HG03575 (cell line): ENCODE data around the gene SGCB.

ENCODE experiments used
- ATAC-seq: cut with Tn5 transposase; IDR thresholded peaks from one replicate; pipeline ENCODE4 v1.9.1; 2021; ENCODE audit not compliant: unreplicated experiment, insufficient number of reproducible peaks, low FRiP score; ENCODE audit errors: extremely low read depth

SGCB gene

DNA sequence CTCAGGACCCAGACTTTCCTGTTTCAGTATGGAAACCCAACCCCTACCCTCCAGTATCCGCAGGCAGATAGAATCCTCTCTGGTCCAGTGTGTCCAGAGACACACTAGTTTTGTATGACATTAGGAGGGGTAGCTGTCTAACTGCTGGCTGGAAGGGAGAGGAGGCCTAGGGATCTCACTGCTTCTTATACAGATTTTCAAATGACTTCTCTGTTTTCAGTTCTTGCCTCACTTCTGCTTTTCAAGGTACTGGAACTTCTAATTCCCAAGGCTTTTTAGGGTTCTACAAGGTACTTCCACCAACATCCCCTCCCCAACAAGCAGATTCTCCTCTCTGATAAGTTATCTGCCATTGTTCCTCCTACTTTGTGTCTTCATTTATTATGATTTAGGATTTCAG lies 6.1 kb downstream of the SGCB start:
- ATAC-seq: no peak

DNA sequence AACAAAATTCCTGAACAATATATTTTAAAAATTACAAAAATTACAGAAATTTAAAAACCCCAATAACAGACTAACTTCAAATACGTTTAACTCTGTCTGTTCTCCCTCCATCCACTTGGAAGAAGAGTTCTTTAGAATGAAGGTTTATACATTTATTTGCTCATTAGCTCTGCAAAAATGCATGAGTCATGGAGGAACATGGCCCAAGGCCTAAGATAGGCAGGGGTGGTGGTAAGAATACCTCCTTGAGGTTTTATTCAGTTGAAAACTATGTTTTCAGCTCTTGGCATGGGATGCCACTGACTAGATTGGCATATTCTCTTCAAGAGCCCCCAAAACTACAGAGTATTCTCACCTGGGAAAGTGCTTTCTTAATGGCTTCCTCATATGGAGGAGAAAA lies 9.1 kb downstream of the SGCB start:
- ATAC-seq: no peak

- ATAC-seq: no peak
Observed at GRCh38 chr4:52019936-52020657, 18.0 kb downstream of the SGCB start, which contains the start of gene LRRC66. Gene LRRC66, minus strand, starts transcription at chr4:52020363. Its CDS starts 2,750 bp downstream, at chr4:52017613.

- ATAC-seq: no peak
Observed at GRCh38 chr4:52017814-52018213, 20.3 kb downstream of the SGCB start.

GRCh38 chr4:52016981-52017380 lies 21.1 kb downstream of the SGCB start:
- no peak for ATAC-seq

GRCh38 chr4:52015366-52015765 lies 22.7 kb downstream of the SGCB start:
- ATAC-seq: no peak

DNA sequence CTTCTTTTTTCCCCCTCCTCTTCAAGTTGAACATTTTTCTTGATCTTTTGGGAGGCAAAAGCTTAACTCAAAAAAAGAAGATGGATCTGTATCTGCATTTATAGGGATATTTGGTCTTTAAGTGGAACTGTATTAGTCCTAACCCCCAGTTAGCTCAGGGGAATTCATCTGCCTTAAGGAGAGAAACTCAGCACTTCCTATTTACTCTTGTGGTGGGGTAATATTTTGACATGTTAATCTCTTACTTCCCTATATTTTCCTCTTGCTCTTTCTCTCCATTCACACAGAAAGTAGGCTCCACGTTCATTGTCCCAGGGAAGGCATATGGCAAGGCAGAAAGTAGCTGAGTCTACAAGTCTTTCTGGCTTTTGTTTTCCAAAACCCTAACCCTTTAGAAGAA lies 23.2 kb downstream of the SGCB start:
- no peak for ATAC-seq

DNA sequence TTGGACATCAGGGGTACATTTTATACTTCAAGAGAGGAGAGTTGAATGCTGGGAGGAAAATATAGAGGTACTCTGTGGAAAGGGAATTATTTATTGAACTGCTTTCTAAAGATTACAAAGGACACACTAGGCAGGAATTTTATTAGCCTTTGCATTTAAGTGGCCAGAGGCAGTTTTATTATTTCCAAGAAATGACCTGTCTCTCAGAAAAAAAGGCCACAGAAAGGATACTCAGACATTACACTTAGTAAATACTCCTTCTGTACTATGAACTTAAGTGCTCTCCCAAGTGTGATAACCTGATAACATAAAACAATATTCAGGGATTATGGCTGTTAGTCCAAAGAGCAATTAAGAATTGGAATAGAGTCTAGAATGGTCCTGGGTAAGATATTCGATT lies 25.4 kb downstream of the SGCB start:
- ATAC-seq: no peak

DNA sequence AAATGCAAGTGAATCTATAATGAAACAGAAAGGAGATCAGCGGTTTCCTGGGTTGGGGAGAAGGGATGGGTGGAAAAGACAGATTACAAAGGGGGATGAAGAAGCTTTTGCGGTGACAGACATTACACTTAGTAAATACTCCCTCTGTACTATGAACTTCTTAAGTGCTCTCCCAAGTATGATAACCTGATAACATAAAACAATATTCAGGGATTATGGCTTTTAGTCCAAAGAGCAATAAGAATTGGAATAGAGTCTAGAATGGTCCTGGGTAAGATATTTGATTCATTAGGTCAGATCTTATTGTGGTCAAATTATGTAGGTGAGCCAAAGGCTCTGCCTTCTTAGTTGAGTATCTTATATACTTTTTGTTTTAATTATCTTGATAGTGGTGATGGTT lies 27.1 kb downstream of the SGCB start:
- no peak for ATAC-seq

DNA sequence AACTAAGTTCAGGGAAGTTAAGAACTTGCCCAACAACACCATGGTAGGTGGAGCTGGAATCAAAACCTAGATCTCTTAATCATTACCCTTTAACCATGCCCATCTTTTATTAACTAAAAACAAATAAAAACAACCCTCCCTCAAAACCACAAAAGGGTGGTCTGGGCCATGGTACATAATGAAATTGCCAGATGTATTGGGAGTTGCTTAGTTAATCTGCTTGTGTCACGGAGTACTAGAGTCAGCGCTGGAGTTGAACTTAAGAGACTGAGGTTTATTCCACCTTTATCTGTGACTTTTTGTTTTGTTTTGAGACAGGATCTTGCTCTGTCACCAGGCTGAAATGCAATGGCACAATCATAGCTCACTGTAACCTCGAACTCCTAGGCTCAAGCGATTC lies 31.2 kb downstream of the SGCB start:
- no peak for ATAC-seq

DNA sequence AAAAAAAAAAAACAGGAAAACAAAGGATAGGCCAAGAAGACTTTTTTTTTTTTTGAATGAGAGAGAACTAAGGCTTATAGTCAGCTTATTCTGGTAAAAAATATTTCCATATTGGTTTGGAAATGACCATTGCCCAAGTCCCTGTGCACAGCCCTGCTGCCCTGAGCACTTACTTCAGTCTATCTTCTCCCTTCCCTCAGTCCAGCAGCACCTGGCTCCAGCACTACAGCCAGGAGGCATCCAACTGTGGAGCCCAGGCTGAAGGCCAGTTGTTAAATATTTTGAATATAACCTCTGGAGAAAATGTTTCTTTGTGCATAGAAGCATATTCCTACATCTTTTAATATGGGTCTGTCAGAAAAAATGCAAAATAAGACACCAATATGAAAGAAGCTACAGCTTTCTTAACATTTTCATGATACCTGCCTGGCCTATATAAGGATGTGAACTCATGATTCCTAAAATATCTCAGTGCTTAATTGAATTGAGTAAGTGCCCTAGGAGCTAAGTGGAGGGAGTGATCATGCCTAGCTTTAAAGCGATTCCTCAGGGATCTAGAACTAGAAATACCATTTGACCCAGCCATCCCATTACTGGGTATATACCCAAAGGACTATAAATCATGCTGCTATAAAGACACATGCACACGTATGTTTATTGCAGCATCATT lies 32.4 kb downstream of the SGCB start:
- no peak for ATAC-seq

GRCh38 chr4:52004414-52004813 lies 33.7 kb downstream of the SGCB start:
- ATAC-seq: no peak

DNA sequence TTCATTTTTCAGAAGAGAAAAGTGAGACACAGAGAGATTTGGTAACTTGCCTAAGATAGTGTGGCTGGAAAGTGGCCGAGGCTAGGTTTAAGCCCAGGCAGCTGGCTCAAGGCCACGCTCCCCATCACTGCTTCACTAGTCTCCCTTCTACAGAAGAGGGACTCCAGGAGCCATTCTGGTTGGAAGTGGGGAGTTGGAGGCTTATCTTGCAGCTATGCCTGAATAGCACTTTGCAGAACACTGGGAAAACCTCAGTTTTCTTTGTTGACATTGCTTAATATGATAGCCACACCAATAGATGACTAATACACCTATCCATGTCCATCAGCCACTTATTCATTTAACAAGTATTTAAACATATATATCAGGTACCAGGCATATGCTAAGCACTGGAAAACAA lies 36.5 kb downstream of the SGCB start:
- no peak for ATAC-seq

DNA sequence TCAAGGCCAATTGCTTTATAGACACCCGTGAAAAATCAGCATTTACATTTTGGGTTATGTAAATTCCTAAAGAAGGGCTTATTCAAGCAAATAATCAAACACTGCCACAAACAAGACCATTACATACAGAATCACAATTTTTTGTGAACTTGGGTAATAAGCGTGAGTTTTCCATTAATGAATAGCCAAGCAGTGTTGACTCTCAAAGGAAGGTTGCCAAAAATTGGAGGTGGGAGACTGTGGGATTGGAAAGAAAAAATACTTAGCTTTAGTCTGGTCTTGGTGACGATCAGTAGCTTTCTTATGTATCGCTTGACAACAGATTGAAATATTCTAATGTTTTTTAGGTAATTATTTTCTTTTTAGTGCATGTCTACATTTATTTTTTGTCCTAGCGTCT lies 38.8 kb downstream of the SGCB start:
- ATAC-seq: no peak

DNA sequence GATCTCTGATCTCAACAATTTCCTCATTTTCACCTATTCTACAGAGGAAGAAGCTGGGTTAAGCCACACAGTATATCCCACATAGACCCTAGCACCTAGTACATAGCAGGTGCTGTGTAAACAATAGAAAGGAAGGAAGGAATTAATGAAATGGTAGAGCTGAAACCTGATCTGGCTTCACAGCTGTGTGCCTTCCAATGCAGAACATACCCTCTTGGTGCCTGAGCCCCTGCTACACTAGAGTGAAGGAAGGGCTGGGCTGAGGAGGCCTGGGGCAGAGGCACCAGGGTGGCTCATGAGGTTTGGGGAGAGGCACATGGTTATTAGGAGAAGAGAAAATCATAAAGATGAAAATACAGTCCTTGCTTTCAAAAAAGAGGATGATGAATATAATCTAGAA lies 39.3 kb downstream of the SGCB start:
- ATAC-seq: no peak

DNA sequence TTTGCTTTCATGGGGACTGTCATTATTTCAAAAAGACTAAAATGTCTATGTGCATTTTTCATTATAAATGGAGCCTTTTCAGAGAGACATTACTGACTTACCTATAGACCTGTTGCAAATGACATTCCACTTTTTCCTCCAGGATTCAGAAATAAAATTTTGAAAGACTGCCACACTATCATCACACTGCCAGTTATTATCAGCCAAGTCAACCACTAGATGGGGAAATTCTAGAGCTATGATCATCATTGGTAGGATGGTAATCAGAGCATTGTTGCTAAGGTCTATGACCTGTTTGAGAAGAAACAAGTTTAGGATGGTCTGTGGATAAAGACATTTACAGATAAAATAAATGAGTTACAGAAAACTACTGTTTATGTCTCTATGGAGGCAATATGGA lies 40.5 kb downstream of the SGCB start:
- no peak for ATAC-seq

GRCh38 chr4:51995647-51996220 lies 42.4 kb downstream of the SGCB start:
- ATAC-seq: no peak
